Neural cell (in vitro differentiated cells): Measurements from ENCODE around the gene ESYT2.

Experiments
- EZH2 ChIP-seq: fragments of 200-600, 300-800 bp; shearing (Covaris generic), sonication (generic); IDR thresholded peaks from 2 replicates; pipeline ENCODE4 v1.6.1; 2014; ENCODE audit warnings: antibody characterized with exemption, low read length, borderline replicate concordance, mild to moderate bottlenecking; ENCODE audit not compliant: insufficient read depth, poor library complexity, severe bottlenecking
- MXI1 ChIP-seq: fragments of 450-650 bp; conservative IDR thresholded peaks from 2 replicates; pipeline ENCODE4 v1.6.1; 2014; ENCODE audit warnings: antibody characterized with exemption, mild to moderate bottlenecking; ENCODE audit not compliant: poor library complexity, severe bottlenecking
- POLR2AphosphoS5 ChIP-seq: IDR thresholded peaks from 2 replicates; pipeline ENCODE4 v1.6.1; 2012
- REST ChIP-seq: IDR thresholded peaks from 2 replicates; pipeline ENCODE4 v1.6.1; 2012; ENCODE audit warnings: borderline replicate concordance
- SMC3 ChIP-seq: fragments of 450-650 bp; conservative IDR thresholded peaks from 2 replicates; pipeline ENCODE4 v1.6.1; 2014; ENCODE audit warnings: antibody characterized with exemption, mild to moderate bottlenecking, moderate library complexity; ENCODE audit not compliant: poor library complexity
- TAF1 ChIP-seq: IDR thresholded peaks from 2 replicates; pipeline ENCODE4 v1.6.1; 2012; ENCODE audit warnings: low read depth
- TF ChIP-seq, protein P1 (sequence below): fragments of 450-650 bp; IDR thresholded peaks from 2 replicates; pipeline ENCODE4 v1.5.1; 2014; ENCODE audit warnings: antibody characterized with exemption, mild to moderate bottlenecking, moderate library complexity; ENCODE audit not compliant: poor library complexity, severe bottlenecking

DNA sequence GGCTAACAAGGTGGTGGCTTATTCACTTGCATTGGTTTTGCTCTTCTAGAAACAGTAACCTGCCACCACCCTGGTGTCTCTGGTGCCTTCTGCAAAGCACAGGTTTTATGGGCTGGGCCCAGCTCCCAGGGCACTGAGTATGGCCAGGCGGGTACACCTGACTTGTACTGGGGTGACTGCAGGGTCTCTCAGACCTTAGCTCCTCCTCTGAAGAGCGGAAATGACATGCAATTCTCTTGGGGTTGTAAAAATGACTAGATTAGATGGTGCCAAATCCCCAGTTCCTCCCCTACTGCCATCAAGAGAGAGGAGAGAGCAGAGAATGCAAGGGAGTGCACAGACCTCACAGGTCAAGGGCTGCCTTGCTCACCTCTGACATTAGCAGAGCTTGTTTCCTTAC is 14.7 kb downstream of the ESYT2 start:
- TF ChIP-seq EZH2 (no peak), POLR2AphosphoS5 (no peak), MXI1 (no peak), TAF1 (no peak), SMC3 (no peak), REST (no peak)
- TF ChIP-seq, protein P1, sequence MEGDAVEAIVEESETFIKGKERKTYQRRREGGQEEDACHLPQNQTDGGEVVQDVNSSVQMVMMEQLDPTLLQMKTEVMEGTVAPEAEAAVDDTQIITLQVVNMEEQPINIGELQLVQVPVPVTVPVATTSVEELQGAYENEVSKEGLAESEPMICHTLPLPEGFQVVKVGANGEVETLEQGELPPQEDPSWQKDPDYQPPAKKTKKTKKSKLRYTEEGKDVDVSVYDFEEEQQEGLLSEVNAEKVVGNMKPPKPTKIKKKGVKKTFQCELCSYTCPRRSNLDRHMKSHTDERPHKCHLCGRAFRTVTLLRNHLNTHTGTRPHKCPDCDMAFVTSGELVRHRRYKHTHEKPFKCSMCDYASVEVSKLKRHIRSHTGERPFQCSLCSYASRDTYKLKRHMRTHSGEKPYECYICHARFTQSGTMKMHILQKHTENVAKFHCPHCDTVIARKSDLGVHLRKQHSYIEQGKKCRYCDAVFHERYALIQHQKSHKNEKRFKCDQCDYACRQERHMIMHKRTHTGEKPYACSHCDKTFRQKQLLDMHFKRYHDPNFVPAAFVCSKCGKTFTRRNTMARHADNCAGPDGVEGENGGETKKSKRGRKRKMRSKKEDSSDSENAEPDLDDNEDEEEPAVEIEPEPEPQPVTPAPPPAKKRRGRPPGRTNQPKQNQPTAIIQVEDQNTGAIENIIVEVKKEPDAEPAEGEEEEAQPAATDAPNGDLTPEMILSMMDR: no peak
